ENCODE measurements around the gene SCAPER. TPM values are rescaled to one million over a fixed set of nuclear protein-coding genes. Genes with fewer than 3 reads are reported as not detected.

Gene SCAPER
- polyA plus RNA-seq, 1 experiment = 5.4 TPM

GRCh38 chr15:76366714-76367113 is 538.4 kb downstream of the SCAPER start:
- H3K4me3 ChIP-seq (ENCODE audit: low read depth, low read length) = no peak overlapping the region
- TF ChIP-seq CTCF (IDR thresholded peaks at IDR 0.05; ENCODE audit: low read depth, low read length) = no peak
- ChIA-PET POLR2A (no interaction called here), CTCF (no interaction called here)
- DNase-seq (ENCODE audit: low read depth, low spot score) = no peak
- no peaks in the 10 kb centered on the region for H3K27me3 ChIP-seq (ENCODE audit: control insufficient read depth, insufficient read depth, low read length)
- H3K27ac ChIP-seq (ENCODE audit: low read depth, low read length) = no peak overlapping the region
- H3K9me3 ChIP-seq (ENCODE audit: control insufficient read depth, insufficient read depth, low read length) = no peaks in the 10 kb centered on the region

GRCh38 chr15:76363251-76363650 is 541.9 kb downstream of the SCAPER start:
- DNase-seq (ENCODE audit: low read depth, low spot score) = no peak
- POLR2A ChIA-PET = no interaction called here
- Histone ChIP-seq H3K4me3 (ENCODE audit: low read depth, low read length) (no peak overlapping the region), H3K27ac (ENCODE audit: low read depth, low read length) (no peak overlapping the region), H3K9me3 (ENCODE audit: control insufficient read depth, insufficient read depth, low read length) (no peaks in the 10 kb centered on the region), H3K27me3 (ENCODE audit: control insufficient read depth, insufficient read depth, low read length) (no peaks in the 10 kb centered on the region)
- CTCF ChIA-PET = no interaction called here
- no peak for TF ChIP-seq CTCF (IDR thresholded peaks at IDR 0.05; ENCODE audit: low read depth, low read length)

GRCh38 chr15:76360416-76360815 is 544.7 kb downstream of the SCAPER start:
- no peak for TF ChIP-seq CTCF (IDR thresholded peaks at IDR 0.05; ENCODE audit: low read depth, low read length)
- POLR2A ChIA-PET = no interaction called here
- H3K4me3 ChIP-seq (ENCODE audit: low read depth, low read length) = no peak overlapping the region
- CTCF ChIA-PET = no interaction called here
- H3K9me3 ChIP-seq (ENCODE audit: control insufficient read depth, insufficient read depth, low read length) = no peaks in the 10 kb centered on the region
- H3K27me3 ChIP-seq (ENCODE audit: control insufficient read depth, insufficient read depth, low read length) = no peaks in the 10 kb centered on the region
- DNase-seq (ENCODE audit: low read depth, low spot score) = no peak
- no peak overlapping the region for H3K27ac ChIP-seq (ENCODE audit: low read depth, low read length)

GRCh38 chr15:76359152-76359551 is 546.0 kb downstream of the SCAPER start:
- Histone ChIP-seq H3K4me3 (ENCODE audit: low read depth, low read length) (no peak overlapping the region), H3K9me3 (ENCODE audit: control insufficient read depth, insufficient read depth, low read length) (no peaks in the 10 kb centered on the region), H3K27me3 (ENCODE audit: control insufficient read depth, insufficient read depth, low read length) (no peaks in the 10 kb centered on the region), H3K27ac (ENCODE audit: low read depth, low read length) (no peak overlapping the region)
- CTCF ChIA-PET = no interaction called here
- POLR2A ChIA-PET = no interaction called here
- DNase-seq (ENCODE audit: low read depth, low spot score) = no peak
- no peak for TF ChIP-seq CTCF (IDR thresholded peaks at IDR 0.05; ENCODE audit: low read depth, low read length)

GRCh38 chr15:76358453-76358852 is 546.7 kb downstream of the SCAPER start:
- ChIA-PET CTCF (interaction anchor here (0.7 kb wide), 1 partner anchor 9 kb away, joined by 3 read pairs; no protein-coding TSS in a partner anchor), POLR2A (no interaction called here)
- Histone ChIP-seq H3K9me3 (ENCODE audit: control insufficient read depth, insufficient read depth, low read length) (no peaks in the 10 kb centered on the region), H3K27ac (ENCODE audit: low read depth, low read length) (no peak overlapping the region), H3K4me3 (ENCODE audit: low read depth, low read length) (no peak overlapping the region), H3K27me3 (ENCODE audit: control insufficient read depth, insufficient read depth, low read length) (no peaks in the 10 kb centered on the region)
- TF ChIP-seq CTCF (IDR thresholded peaks at IDR 0.05; ENCODE audit: low read depth, low read length) = no peak
- no peak for DNase-seq (ENCODE audit: low read depth, low spot score)
